Left ventricle myocardium superior (tissue), 1 donor: ENCODE data around the gene IVD. TPM values are rescaled to one million over a fixed set of nuclear protein-coding genes. Genes with fewer than 3 reads are reported as not detected.

Experiments used
- ATAC-seq: fragments of 200-7000 bp; cut with Tn5 transposase; one replicate; pipeline ENCODE4 v1.9.1; 2020; ENCODE audit warnings: mild to moderate bottlenecking, moderate library complexity
- DNase-seq: peaks from one replicate; pipeline ENCODE4 v3.0.0-alpha.2; 2020
- intact Hi-C: fragments of 100-400 bp; cut with micrococcal nuclease; formaldehyde crosslinking; loops from one replicate; pipeline ENCODE4 v1.11.0; 2022
- total RNA-seq: library from RNA; stranded (reverse); fragmentation: NEBNext Ultra II Directional; extraction: Animal tissue kit (Norgen Biotek cat#: 25700); gene quantifications from one replicate; pipeline ENCODE4 v1.2.1, GENCODE V29; 2021
- donor health status: DM: no; HTN: yes; CAD: no; lungs with severe emphysema.

IVD gene
- total RNA-seq, 1 donor from 2014 or later: 97.2 TPM

DNA sequence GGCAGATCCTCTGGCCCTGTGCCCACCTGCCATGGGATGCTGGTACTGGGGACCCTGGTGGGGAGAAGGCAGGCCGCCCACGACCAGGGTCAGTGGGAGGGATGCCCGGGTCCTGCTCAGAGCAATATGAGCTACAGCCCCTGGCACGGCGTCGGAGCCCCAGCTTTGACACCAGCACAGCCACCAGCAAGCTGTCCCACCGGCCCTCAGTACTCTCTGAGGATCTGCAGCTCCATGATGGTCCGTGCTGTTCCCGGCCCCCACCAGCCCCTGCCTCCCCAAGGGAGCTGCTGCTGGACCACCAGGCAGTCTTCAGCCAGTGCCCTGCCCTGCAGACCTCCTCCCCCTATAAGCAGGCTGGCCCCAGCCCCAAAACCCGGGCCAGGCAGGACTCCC lies 36.1 kb upstream of the IVD start:
- intact Hi-C loops: no loop called here
- ATAC-seq: no peak
- no peak for DNase-seq

DNA sequence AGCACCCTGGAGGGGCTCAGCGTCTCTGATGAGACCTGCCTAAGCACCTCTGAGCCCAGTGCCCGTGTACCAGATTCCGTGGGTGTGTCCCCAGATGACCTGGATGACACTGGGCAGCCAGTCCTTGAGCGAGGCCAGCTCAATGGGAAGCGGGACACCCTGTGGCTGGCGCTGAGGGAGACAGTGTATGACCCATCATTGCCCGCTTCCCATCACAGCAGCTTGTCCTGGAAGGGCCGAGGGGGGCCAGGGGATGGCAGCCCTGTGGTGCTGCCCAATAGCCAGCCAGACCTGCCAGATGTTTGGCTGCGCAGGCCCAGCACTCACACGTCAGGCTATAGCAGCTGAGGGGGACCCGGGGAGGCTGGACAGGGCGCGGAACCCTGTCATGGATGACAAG lies 35.6 kb upstream of the IVD start:
- DNase-seq (no peak), ATAC-seq (no peak)
- intact Hi-C loops: no loop called here

DNA sequence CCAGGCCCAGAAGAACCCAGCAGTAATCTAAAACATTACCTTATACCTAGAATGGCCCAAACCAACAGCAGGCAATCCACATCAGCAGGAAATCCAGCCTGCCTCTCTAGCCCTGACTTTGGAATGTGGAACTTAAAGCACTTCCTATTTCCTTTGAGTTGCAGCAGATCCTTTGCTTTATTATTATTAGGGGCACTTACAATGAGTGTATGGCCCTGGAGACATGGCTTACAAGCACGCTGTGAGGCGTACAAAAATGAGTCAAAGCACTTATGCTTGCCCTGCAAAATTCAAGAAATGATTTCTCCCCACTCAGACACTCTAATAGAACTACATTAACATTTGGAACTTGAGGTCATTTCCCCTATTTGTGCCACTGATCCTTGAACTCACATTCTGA lies 32.6 kb upstream of the IVD start:
- ATAC-seq (no peak), DNase-seq (no peak)
- intact Hi-C loops: no loop called here

DNA sequence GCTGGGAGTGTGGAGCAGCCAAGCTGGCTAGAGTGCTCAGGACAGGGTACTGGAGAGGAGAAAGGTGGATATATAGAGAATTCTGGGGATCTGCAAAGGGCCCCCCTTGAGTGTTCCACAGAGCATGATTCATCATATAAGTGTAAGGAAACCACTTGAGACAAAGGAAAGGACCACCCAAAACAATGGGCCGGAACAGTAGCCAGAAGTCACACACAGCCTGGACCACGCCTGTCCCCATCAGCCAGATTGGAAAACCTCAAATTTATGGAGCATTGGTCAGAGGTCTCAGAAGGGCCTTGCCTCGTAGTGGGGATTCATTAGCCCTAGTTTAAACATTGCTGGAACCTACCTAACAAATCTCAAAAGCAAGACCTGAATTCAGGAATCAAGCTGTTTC lies 28.0 kb upstream of the IVD start:
- ATAC-seq (no peak), DNase-seq (no peak)
- intact Hi-C loops: no loop called here

DNA sequence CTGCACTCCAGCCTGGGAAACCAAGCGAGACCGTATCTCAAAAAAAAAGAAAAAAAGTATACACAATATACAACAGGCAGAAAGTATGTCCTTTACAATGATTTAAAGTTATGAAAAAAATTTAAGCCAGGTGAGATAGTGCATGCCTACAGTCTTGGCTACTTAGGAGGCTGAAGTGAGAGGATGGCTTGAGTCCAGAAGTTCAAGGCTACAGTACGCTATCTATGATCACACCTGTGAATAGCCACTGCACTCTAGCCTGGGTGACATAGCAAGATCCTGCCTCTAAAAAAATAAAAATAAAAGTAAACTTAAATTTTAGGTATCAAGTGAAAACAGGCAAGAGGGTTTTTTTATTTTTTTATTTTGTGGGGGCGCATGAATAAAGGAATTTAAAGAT lies 26.2 kb upstream of the IVD start:
- intact Hi-C loops: no loop called here
- DNase-seq (no peak), ATAC-seq (no peak)

DNA sequence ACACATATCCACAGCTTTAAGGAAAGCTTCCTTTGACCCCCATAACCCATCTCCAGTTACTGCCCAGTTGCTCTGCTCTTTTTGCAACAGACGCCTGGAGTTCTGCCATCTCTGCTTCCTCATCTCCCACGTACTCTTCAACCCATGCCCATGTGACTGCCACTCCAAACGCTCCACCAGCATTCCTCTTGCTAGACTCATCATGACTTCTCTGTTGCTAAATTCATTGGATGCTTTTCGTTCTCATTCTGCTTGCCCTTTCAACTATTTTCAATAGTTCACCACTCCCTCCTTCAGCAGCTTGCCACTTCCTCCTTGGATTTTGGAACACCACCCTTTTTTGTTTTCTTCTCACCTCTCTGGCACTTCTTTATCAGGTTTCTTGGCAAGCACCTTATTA lies 25.7 kb upstream of the IVD start:
- intact Hi-C loops: no loop called here
- ATAC-seq: peak; percentile 71
- peak; percentile 45 for DNase-seq

DNA sequence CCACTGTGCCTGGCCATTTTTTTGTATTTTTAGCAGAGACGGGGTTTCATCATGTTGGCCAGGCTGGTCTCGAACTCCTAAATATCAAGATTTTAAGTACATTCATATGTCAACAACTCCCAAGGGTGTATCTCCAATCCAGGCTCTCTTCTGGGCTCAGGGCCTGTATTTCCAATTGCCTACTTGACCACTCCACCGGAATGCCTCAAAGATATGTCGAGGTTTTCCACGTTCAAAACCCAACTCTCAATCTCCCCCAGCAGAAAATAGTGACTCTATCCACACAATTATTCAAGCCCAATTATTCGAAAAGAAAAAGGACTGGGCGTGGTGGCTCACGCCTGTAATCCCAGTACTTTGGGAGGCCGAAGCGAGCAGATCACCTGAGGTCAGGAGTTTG lies 25.0 kb upstream of the IVD start:
- ATAC-seq: no peak
- DNase-seq: no peak
- intact Hi-C loops: no loop called here

DNA sequence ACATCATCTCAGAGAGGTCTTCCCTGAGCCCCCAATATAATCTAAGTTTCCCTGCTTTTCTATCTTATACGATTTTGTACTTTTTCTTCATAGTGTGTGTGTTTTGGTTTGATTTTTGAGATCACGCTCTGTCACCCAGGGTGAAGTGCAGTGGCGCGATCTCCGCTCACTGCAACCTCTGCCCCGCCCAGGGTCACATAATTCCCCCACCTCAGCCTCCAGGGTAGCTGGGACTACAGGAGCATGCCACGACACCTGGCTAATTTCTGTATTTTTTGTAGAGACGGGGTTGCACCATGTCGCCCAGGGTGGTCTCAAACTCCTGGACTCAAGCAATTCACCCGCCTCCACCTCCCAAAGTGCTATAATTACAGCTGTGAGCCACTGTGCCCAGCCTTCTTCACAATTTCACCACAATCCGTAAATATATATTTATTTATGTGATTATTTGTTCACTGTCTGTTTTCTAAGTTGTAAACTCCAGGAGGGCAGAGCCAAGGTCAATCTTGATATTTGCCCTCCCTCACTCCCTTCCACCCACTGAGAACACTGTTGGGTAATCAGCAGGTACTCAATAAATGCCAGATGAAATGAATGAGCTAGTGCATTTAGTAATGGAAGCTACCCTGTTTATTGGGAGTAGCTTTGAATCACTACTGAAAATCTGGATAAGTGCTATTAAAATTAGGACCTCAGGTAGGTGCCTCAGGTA lies 23.6 kb upstream of the IVD start:
- intact Hi-C loops: no loop called here
- ATAC-seq (no peak), DNase-seq (no peak)

DNA sequence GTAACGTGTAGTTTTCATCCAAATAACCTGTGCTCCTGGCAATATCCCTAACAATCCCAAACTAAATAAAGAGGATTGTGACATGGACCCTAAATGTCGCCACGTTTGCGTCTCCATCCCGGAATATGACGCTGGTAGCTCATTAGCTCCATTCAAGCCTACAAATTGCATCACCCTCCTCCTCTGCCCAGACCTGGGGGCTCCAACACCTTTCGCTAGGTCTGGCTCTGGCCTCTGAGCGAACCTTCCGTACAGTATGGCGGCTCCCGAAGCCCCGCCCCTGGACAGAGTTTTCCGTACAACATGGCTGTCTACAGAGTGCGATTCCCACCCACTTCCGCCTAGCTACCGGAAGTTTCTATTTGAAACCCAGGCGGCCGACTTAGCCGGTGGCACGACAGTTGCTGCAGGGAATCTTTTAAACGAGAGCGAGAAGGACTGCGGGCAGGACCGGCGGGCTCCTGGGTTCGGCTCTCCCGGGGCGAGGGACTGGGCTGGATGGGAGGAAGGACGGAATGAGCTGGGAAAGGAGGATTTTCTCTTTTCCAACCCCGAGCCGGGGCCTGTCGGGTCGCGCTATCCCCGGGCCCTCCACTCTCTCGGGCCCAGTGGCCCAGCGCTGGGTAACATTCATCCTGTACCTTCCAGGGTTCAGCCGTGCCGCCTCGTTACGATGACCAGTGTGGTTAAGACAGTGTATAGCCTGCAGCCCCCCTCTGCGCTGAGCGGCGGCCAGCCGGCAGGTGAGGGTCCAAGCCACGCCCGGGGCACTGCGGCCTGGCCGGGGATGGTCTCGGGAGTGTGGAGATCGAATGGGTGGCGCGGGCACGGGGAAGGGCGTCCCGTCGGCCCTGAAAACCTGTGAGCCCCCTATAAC lies 22.8 kb upstream of the IVD start, which contains the start of gene KNSTRN:
KNSTRN (plus strand) TSS at position 142 of the 877 bp plus-strand sequence; CDS start at position 257, 115 bp downstream.
- DNase-seq: peak; percentile 93
- intact Hi-C loops: no loop called here
- ATAC-seq: peak; percentile 97

DNA sequence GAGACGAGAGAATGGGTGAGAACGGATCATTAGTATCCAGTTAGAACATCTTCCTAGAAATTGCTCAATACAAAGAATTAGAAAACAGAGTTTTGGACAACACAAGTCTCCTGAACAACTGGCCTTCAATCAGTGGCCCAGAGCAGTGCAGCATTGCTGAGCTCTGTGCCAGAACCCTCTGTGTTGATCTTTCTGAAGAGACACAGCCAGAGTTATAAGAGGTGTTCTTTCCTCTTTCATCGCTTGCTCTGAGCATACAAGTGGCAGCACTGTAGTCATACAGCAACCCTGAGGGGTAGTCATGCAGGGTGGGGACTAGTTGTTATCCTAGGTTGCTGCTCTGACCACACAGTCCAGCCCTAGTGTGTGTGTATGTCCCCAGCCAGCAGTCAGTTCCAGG lies 19.1 kb upstream of the IVD start:
- no peak for ATAC-seq
- no peak for DNase-seq
- intact Hi-C loops: no loop called here

DNA sequence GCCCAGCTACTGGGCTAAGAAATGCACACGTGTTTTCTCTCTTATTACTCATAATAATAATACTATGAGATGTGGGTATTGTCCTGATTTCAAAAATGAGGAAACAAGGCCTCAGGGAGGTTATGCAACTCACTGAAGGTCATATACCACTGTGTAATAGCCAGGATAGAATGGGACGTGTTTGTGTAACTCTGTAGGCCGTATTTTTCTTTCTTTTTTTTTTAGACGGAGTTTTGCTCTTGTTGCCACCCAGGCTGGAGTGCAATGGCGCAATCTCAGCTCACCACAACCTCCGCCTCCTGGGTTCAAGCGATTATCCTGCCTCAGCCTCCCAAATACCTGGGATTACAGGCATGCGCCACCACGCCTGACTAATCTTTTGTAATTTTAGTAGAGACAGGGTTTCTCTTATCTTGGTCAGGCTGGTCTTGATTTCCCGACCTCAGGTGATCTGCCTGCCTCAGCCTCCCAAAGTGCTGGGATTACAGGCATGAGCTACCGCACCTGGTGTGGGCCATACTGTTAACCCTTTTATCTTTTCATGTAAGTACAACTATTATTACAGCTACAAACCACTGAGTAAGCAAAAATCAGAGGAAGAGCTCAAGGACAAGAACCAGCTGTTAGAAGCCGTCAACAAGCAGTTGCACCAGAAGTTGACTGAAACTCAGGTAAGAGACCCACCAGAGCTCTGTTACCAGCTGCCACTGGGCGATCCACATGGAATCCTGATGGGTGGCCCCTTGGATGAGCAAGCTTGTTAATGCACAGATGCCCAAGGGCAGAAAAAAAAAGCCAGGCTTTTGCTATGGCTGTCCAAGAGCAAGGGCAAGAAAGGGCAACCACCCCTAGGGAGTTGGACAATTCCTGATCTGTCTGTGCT lies 16.4 kb upstream of the IVD start:
- ATAC-seq (peak; percentile 57), DNase-seq (no peak)
- intact Hi-C loops: no loop called here

DNA sequence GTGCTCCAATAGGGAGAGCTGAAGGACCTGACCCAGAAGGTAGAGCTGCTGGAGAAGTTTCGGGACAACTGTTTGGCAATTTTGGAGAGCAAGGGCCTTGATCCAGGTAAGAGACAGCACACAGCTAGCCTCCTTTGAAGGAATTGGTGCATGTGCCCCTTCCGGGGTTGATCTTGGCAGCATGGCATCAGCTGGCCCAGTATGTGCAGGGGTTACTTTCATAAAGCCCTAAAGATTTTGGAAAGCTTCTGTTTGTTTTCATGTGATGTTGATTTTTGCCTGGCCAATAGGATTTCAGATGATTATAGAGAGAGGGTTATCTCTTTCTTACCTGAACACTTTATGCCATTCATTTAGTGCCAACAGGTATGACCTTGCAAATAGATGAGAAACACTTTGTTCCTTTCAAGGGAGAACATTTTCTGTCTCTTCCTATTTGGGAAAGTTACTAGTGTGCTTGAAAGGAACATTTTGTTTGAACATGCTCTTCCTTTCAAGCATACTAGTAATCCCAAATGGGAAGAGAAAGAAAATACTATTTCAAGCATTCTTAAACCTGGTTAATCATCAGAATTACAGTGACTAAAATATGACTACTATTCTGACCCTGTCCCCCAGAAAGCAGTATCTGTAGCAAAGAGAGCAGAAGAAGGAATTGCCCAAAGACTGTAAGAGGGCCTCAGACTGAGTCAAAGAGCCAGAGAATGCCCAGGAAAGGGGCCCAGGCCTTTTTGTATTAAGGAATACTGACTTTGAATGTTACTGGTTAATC lies 15.6 kb upstream of the IVD start:
- intact Hi-C loops: no loop called here
- ATAC-seq: no peak
- DNase-seq: no peak

DNA sequence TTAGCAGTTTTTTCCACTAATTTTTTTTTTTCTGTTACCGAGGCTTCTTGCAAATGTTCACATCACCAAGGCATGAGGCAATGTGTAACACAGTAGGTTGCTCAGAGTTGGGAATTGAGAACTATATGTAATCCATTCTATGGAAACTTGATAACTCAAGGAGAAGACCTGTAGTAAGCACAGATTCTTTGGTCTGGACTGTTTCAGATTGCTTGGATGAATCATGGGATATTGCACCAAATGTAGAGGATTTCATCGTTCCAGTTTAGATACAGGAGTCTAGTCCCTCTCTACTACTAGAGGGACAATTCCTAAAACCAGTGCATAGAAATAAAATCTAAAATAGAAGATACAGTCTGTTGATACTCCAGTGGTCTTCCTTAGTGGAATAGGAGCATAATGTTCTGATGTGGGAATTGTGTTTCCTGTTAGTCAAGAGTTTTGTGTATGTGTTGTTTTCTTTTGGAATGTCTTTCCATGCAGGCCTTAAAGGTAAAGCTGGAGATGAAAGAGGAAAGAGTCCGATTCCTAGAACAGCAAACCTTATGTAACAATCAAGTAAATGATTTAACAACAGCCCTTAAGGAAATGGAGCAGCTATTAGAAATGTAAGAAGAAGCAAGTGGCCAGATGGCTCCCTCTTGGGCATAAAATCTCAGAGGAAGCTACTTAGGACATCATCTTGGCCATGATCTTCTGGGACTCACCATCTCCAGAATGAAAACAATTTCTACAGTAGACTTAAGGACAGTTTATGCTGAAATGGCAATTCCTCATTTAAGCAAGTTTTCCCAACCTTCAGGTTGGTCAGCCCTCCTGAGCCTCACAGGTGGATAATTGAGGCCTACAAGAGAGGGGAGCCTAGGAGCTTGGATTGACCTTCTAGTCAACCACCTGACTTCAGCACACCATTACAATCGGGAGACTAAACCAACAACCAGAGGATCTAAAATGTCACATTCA lies 12.3 kb upstream of the IVD start:
- no peak for ATAC-seq
- DNase-seq: no peak
- intact Hi-C loops: no loop called here

DNA sequence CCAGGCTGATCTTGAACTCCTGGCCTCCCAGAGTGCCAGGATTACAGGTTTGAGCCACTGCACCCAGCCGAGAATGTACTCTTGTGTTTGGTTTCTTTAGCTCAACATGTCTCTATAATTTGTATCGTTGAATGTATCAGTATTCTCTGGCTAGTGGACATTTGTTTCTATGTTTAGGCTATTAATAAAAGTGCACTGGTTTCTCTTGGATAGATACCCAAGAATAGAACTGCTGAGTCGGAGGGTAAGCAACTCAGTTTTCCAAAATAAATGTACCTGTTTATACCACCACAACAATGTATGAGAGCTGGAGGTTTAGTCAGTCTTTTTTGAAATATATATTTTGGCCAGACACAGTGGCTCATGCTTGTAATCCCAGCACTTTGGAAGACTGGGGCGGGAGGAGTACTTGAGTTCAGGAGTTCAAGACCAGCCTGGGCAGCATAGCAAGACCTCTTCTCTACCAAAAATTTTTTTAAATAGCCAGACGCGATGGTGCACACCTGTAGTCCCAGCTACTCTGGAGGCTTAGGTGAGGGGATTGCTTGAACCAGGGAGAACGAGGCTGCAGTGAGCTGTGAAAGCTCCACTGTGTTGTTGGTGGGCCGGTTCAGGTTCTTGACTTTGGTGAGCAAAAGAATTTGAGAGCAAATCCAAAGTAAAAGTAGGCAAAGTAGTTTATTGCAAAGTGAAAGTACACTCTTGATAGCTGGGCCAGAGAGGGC lies 7.7 kb upstream of the IVD start:
- ATAC-seq (peak; percentile 51), DNase-seq (no peak)
- intact Hi-C loops: no loop called here

DNA sequence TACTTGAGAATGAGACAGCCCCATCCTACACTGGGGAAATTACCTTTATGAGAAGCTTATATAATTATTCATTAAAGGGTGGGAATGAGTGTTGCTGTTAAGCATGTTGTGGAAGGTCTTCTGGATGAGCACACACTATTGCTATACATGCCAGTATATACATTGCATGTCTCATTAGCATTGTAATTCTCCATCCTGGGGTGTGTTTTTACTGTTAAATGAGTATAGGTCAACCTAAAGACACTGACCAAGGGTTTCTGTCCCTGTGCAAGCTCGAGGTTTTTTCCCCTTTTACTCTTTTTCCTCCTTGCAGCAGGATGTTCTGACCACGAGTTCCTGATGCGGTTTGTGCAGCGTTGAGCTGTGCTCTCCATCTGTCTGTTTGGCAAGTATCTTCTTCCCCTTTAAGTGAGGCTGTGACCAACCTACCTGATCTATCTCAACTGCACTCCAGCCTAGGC lies 7.2 kb upstream of the IVD start:
- ATAC-seq (peak; percentile 52), DNase-seq (no peak)
- intact Hi-C loops: no loop called here

DNA sequence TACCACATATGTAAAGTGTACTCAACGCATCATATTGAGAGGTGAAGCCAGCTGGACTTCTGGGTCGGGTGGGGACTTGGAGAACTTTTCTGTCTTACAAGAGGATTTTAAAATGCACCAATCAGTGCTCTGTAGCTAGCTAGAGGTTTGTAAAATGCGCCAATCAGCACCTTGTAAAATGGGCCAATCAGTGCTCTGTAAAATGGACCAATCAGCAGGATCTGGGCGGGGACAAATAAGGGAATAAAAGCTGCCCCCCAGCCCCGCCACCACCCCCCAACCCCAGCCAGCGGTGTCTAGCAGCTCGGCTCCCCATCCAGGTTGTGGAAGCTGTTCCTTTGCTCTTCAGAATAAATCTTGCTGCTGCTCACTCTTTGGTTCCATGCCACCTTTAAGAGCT lies 6.2 kb upstream of the IVD start:
- ATAC-seq (no peak), DNase-seq (no peak)
- intact Hi-C loops: no loop called here

DNA sequence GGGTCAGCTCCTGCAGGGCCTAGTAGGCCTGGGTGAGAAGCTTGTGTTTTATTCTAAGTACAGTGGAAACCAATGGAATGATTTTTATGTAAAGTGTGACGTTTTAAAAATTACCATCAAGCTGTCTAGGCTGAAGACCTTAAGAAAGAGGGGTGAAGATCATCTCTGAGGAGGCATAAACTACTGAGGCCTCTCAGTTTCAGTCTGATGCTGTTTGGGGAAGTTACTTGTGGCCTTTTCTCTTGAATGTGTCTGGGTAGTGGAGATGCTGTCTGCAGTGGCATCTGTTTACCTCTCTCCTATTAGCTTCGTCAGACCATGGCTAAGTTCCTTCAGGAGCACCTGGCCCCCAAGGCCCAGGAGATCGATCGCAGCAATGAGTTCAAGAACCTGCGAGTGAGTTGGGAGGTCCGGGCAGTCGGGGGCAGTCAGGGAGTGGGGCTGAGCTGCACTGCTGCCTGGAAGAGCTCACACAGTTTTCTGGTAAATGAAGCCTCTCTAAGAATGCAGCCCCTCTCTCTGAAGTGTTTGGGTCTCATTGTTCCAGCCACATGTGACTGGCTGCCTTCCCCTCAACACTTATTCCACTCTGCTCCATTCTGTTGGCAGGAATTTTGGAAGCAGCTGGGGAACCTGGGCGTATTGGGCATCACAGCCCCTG lies 1.9 kb downstream of the IVD start:
- ATAC-seq (no peak), DNase-seq (no peak)
- intact Hi-C loops: no loop called here
